Measurements from ENCODE around the gene CGA. TPM values are rescaled to one million over a fixed set of nuclear protein-coding genes. Genes with fewer than 3 reads are reported as not detected.

CGA gene
- total RNA-seq, 4 donors from 2014 or later: 0.53 to 5.7 TPM; not detected in 2

- H3K9me3 ChIP-seq: no peaks in the 10 kb centered on the region
- H3K4me1 ChIP-seq: no peaks in the 10 kb centered on the region
- DNase-seq (ENCODE audit: low spot score in 2 of 2): no peak
- no peak for TF ChIP-seq EP300 (IDR thresholded peaks at IDR 0.05)
- TF ChIP-seq CTCF (IDR thresholded peaks at IDR 0.05): no peak
- TF ChIP-seq POLR2A (IDR thresholded peaks at IDR 0.05): no peak
- no peak for TF ChIP-seq POLR2AphosphoS5 (IDR thresholded peaks at IDR 0.05)
- no peak overlapping the region for H3K27ac ChIP-seq
- WGBS: 87% methylated on average over 1 of the region's 1 CpG
- no peak overlapping the region for H3K4me3 ChIP-seq
- no peaks in the 10 kb centered on the region for H3K27me3 ChIP-seq
- no peaks in the 10 kb centered on the region for H3K36me3 ChIP-seq
Observed at GRCh38 chr6:87110636-87111035, 15.7 kb upstream of the CGA start.

GRCh38 chr6:87105823-87106222 lies 10.9 kb upstream of the CGA start:
- TF ChIP-seq POLR2A (IDR thresholded peaks at IDR 0.05) (no peak), EP300 (IDR thresholded peaks at IDR 0.05) (no peak), POLR2AphosphoS5 (IDR thresholded peaks at IDR 0.05) (no peak), CTCF (IDR thresholded peaks at IDR 0.05) (no peak)
- Histone ChIP-seq H3K4me1 (no peaks in the 10 kb centered on the region), H3K27ac (no peak overlapping the region), H3K36me3 (no peaks in the 10 kb centered on the region), H3K27me3 (no peaks in the 10 kb centered on the region), H3K4me3 (no peak overlapping the region), H3K9me3 (no peaks in the 10 kb centered on the region)
- DNase-seq (ENCODE audit: low spot score in 2 of 2): no peak

DNA sequence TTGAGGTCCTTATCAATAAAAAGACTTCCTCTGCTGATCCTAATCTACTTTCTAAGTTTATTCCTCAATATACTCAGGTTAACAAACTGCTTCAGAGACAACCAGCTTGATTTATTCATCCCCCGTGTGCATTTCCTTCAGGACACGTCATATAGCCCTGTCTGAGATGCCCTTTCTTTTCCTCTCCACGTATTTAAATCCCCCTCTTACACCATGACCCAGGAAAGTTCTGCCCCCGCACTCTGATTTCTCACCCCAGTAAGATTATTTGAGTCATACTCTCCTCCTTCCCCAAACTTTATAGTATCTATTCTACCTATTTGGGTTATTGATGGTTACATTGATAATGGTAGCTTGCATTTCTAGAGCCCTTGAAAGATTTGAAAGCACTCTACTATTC lies 9.8 kb upstream of the CGA start:
- Histone ChIP-seq H3K27ac (no peak overlapping the region), H3K4me3 (no peak overlapping the region), H3K4me1 (no peaks in the 10 kb centered on the region), H3K9me3 (no peaks in the 10 kb centered on the region), H3K27me3 (no peaks in the 10 kb centered on the region), H3K36me3 (no peaks in the 10 kb centered on the region)
- no peak for TF ChIP-seq EP300 (IDR thresholded peaks at IDR 0.05)
- no peak for TF ChIP-seq POLR2A (IDR thresholded peaks at IDR 0.05)
- TF ChIP-seq POLR2AphosphoS5 (IDR thresholded peaks at IDR 0.05): no peak
- no peak for TF ChIP-seq CTCF (IDR thresholded peaks at IDR 0.05)
- no peak for DNase-seq (ENCODE audit: low spot score in 2 of 2)
- WGBS: 59% methylated on average over 4 of the region's 4 CpGs

- Histone ChIP-seq H3K4me1 (no peaks in the 10 kb centered on the region), H3K27me3 (no peaks in the 10 kb centered on the region), H3K4me3 (no peak overlapping the region), H3K36me3 (no peaks in the 10 kb centered on the region), H3K27ac (no peak overlapping the region), H3K9me3 (no peaks in the 10 kb centered on the region)
- TF ChIP-seq CTCF (IDR thresholded peaks at IDR 0.05): no peak
- TF ChIP-seq POLR2AphosphoS5 (IDR thresholded peaks at IDR 0.05): no peak
- TF ChIP-seq POLR2A (IDR thresholded peaks at IDR 0.05): no peak
- no peak for TF ChIP-seq EP300 (IDR thresholded peaks at IDR 0.05)
- DNase-seq (ENCODE audit: low spot score in 2 of 2): no peak
- WGBS: 82% methylated on average over 4 of the region's 4 CpGs
Observed at GRCh38 chr6:87103977-87104601, 9.2 kb upstream of the CGA start.

GRCh38 chr6:87102151-87102621 lies 7.3 kb upstream of the CGA start:
- no peaks in the 10 kb centered on the region for H3K36me3 ChIP-seq
- no peaks in the 10 kb centered on the region for H3K27me3 ChIP-seq
- TF ChIP-seq POLR2A (IDR thresholded peaks at IDR 0.05) (no peak), CTCF (IDR thresholded peaks at IDR 0.05) (no peak), POLR2AphosphoS5 (IDR thresholded peaks at IDR 0.05) (no peak), EP300 (IDR thresholded peaks at IDR 0.05) (no peak)
- H3K4me1 ChIP-seq: no peaks in the 10 kb centered on the region
- H3K27ac ChIP-seq: no peak overlapping the region
- no peak for DNase-seq (ENCODE audit: low spot score in 2 of 2)
- 11% methylated on average over 1 of the region's 1 CpG for WGBS
- no peak overlapping the region for H3K4me3 ChIP-seq
- no peaks in the 10 kb centered on the region for H3K9me3 ChIP-seq

Measured in suprapubic skin (tissue), 4 donors.